ENCODE data around the gene TMEM138.

- TF ChIP-seq CTCF (IDR thresholded peaks at IDR 0.05; ENCODE audit: low read depth, low read length) (no peak), POLR2A (IDR thresholded peaks at IDR 0.05; ENCODE audit: extremely low read depth, insufficient read length) (no peak), MAX (IDR thresholded peaks at IDR 0.05; ENCODE audit: low read depth, low read length) (no peak)
These were observed 41.9 kb downstream of the TMEM138 start for GRCh38 chr11:61404103-61404502.

Data from NB4 (cell line).